ENCODE measurements around the gene EVI2B.

The EVI2B gene

DNA sequence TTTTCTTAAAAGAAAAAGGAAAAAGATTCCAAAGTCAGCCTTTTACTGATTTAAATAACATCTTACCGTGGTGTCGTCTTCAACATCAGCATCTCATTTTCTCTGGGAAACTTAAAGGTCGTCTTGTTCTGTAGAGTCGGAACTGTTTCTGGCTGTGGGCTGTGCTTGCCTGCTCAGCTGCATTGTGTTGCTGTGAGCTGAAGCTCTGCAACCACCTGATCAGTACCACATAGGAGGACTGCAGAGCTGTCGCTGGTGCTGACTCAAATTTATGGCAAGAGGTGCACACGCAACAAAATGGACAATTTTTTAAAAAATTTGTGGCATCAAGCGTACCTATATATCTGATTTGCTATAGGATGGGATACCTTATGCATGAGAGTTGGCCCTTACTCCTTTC is 16.8 kb downstream of the EVI2B start, which contains the start of gene OMG:
Gene OMG, minus strand, starts transcription at position 150 of the 400 bp plus-strand sequence. CDS start 908 bp downstream, outside the sequence.
- no peak within 1 kb of the TSS for H3K27ac ChIP-seq (replicated peaks)
- H3K27me3 ChIP-seq (ENCODE audit: insufficient read depth, poor library complexity, severe bottlenecking): no peaks in the 10 kb centered on the region
- no peak within 1 kb of the TSS for H3K4me3 ChIP-seq (replicated peaks; ENCODE audit: insufficient read depth, low read length)
- TF ChIP-seq, protein P1, sequence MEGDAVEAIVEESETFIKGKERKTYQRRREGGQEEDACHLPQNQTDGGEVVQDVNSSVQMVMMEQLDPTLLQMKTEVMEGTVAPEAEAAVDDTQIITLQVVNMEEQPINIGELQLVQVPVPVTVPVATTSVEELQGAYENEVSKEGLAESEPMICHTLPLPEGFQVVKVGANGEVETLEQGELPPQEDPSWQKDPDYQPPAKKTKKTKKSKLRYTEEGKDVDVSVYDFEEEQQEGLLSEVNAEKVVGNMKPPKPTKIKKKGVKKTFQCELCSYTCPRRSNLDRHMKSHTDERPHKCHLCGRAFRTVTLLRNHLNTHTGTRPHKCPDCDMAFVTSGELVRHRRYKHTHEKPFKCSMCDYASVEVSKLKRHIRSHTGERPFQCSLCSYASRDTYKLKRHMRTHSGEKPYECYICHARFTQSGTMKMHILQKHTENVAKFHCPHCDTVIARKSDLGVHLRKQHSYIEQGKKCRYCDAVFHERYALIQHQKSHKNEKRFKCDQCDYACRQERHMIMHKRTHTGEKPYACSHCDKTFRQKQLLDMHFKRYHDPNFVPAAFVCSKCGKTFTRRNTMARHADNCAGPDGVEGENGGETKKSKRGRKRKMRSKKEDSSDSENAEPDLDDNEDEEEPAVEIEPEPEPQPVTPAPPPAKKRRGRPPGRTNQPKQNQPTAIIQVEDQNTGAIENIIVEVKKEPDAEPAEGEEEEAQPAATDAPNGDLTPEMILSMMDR (IDR thresholded peaks at IDR 0.05; ENCODE audit: insufficient read depth, low read length): no peak
- TF ChIP-seq GABPA (IDR thresholded peaks at IDR 0.05; ENCODE audit: low read depth) (no peak), POLR2AphosphoS5 (IDR thresholded peaks at IDR 0.05; ENCODE audit: low read depth) (no peak), SPI1 (IDR thresholded peaks at IDR 0.05; ENCODE audit: borderline replicate concordance, low read depth) (no peak)
- TF ChIP-seq, protein P2, sequence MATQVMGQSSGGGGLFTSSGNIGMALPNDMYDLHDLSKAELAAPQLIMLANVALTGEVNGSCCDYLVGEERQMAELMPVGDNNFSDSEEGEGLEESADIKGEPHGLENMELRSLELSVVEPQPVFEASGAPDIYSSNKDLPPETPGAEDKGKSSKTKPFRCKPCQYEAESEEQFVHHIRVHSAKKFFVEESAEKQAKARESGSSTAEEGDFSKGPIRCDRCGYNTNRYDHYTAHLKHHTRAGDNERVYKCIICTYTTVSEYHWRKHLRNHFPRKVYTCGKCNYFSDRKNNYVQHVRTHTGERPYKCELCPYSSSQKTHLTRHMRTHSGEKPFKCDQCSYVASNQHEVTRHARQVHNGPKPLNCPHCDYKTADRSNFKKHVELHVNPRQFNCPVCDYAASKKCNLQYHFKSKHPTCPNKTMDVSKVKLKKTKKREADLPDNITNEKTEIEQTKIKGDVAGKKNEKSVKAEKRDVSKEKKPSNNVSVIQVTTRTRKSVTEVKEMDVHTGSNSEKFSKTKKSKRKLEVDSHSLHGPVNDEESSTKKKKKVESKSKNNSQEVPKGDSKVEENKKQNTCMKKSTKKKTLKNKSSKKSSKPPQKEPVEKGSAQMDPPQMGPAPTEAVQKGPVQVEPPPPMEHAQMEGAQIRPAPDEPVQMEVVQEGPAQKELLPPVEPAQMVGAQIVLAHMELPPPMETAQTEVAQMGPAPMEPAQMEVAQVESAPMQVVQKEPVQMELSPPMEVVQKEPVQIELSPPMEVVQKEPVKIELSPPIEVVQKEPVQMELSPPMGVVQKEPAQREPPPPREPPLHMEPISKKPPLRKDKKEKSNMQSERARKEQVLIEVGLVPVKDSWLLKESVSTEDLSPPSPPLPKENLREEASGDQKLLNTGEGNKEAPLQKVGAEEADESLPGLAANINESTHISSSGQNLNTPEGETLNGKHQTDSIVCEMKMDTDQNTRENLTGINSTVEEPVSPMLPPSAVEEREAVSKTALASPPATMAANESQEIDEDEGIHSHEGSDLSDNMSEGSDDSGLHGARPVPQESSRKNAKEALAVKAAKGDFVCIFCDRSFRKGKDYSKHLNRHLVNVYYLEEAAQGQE (IDR thresholded peaks at IDR 0.05; ENCODE audit: insufficient replicate concordance, low read depth): no peak
- DNase-seq (ENCODE audit: low read depth in 1 of 2, low spot score in 1 of 2): no peak

DNA sequence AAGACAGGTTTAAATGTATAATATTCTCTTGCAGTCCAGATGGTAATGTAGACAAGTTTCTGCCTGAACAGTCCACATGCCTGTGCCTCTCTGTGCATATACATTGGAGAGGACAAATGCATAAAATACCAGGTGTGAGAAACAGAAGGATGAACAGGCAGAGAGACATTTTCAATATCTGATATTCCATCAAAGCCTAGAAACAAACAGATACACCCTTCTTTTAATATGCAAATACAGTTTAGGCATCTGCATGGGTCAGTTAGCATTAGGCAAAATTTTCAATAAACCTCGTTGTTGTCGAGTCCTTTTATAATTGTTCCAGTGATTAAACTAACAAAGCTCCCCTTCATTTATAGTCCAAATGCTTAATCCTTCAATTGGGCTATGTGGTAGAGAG is 17.7 kb downstream of the EVI2B start:
- Histone ChIP-seq H3K27ac (replicated peaks) (no peak overlapping the region), H3K27me3 (ENCODE audit: insufficient read depth, poor library complexity, severe bottlenecking) (no peaks in the 10 kb centered on the region), H3K4me3 (replicated peaks; ENCODE audit: insufficient read depth, low read length) (no peak overlapping the region)
- no peak for TF ChIP-seq GABPA (IDR thresholded peaks at IDR 0.05; ENCODE audit: low read depth)
- TF ChIP-seq SPI1 (IDR thresholded peaks at IDR 0.05; ENCODE audit: borderline replicate concordance, low read depth): no peak
- TF ChIP-seq, protein P2 (IDR thresholded peaks at IDR 0.05; ENCODE audit: insufficient replicate concordance, low read depth): no peak
- TF ChIP-seq, protein P1 (IDR thresholded peaks at IDR 0.05; ENCODE audit: insufficient read depth, low read length): no peak
- no peak for TF ChIP-seq POLR2AphosphoS5 (IDR thresholded peaks at IDR 0.05; ENCODE audit: low read depth)
- DNase-seq (ENCODE audit: low read depth in 1 of 2, low spot score in 1 of 2): no peak

DNA sequence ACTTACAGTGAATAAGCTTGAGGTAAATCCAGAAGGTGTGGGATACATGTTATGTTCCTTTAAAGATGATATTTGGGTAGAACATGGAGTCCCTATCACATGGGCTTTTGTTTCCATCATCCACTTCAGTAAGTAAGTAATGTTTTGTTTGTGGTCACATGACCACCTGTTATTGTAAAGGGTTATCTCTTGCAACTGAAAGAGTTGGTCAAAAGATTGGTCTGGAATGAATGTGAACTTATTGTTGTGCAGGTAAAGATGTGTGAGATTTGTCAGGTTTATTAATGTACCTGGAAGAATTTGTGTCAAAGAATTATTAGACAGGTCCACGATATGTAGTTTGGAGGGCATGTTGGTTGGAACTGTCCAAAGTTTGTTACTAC is 18.4 kb downstream of the EVI2B start:
- no peaks in the 10 kb centered on the region for H3K27me3 ChIP-seq (ENCODE audit: insufficient read depth, poor library complexity, severe bottlenecking)
- no peak overlapping the region for H3K4me3 ChIP-seq (replicated peaks; ENCODE audit: insufficient read depth, low read length)
- no peak overlapping the region; the same call in 1 of the 2 replicates for H3K27ac ChIP-seq (replicated peaks)
- no peak for DNase-seq (ENCODE audit: low read depth in 1 of 2, low spot score in 1 of 2)
- no peak for TF ChIP-seq GABPA (IDR thresholded peaks at IDR 0.05; ENCODE audit: low read depth)
- TF ChIP-seq, protein P1 (IDR thresholded peaks at IDR 0.05; ENCODE audit: insufficient read depth, low read length): no peak
- TF ChIP-seq SPI1 (IDR thresholded peaks at IDR 0.05; ENCODE audit: borderline replicate concordance, low read depth): no peak
- TF ChIP-seq POLR2AphosphoS5 (IDR thresholded peaks at IDR 0.05; ENCODE audit: low read depth): no peak
- TF ChIP-seq, protein P2 (IDR thresholded peaks at IDR 0.05; ENCODE audit: insufficient replicate concordance, low read depth): no peak

Measured in HL-60 (cell line).